Measurements from ENCODE around the gene SLC6A6.
"Not testable (repeated sequence)": the region's sequence is repeated elsewhere in the genome, so short reads cannot be mapped to it uniquely, and the experiment has no call there.

Gene SLC6A6

GRCh38 chr3:14510838-14511622 is 108.6 kb downstream of the SLC6A6 start:
- no peak for DNase-seq

- no peak for DNase-seq
Measured at GRCh38 chr3:14511623-14512280, 109.3 kb downstream of the SLC6A6 start.

GRCh38 chr3:14512281-14512941 is 110.0 kb downstream of the SLC6A6 start:
- no peak for DNase-seq

GRCh38 chr3:14512942-14513327 is 110.5 kb downstream of the SLC6A6 start:
- no peak for DNase-seq

GRCh38 chr3:14513566-14514322 is 111.3 kb downstream of the SLC6A6 start:
- no peak for DNase-seq

- no peak for DNase-seq
Measured at GRCh38 chr3:14514323-14514720, 111.9 kb downstream of the SLC6A6 start.

GRCh38 chr3:14515526-14515925 is 113.1 kb downstream of the SLC6A6 start:
- not testable (repeated sequence) for DNase-seq

GRCh38 chr3:14516738-14517345 is 114.4 kb downstream of the SLC6A6 start:
- DNase-seq, result no peak

- DNase-seq, result no peak
Measured at GRCh38 chr3:14517601-14518431, 115.4 kb downstream of the SLC6A6 start.

GRCh38 chr3:14518432-14518802 is 116.0 kb downstream of the SLC6A6 start:
- DNase-seq, result no peak

- DNase-seq, result no peak
Measured at GRCh38 chr3:14518893-14519292, 116.5 kb downstream of the SLC6A6 start.

GRCh38 chr3:14519406-14519805 is 117.0 kb downstream of the SLC6A6 start:
- no peak for DNase-seq

GRCh38 chr3:14520149-14520548 is 117.7 kb downstream of the SLC6A6 start:
- no peak for DNase-seq

GRCh38 chr3:14520967-14521366 is 118.6 kb downstream of the SLC6A6 start:
- DNase-seq, result no peak

- DNase-seq, result no peak
Measured at GRCh38 chr3:14521611-14522010, 119.2 kb downstream of the SLC6A6 start.

- no peak for DNase-seq
Measured at GRCh38 chr3:14522129-14522691, 119.8 kb downstream of the SLC6A6 start.

GRCh38 chr3:14522768-14523167 is 120.4 kb downstream of the SLC6A6 start:
- no peak for DNase-seq

GRCh38 chr3:14523792-14524191 is 121.4 kb downstream of the SLC6A6 start:
- no peak for DNase-seq

GRCh38 chr3:14524311-14524711 is 121.9 kb downstream of the SLC6A6 start:
- no peak for DNase-seq

- DNase-seq, result no peak
Measured at GRCh38 chr3:14524920-14525660, 122.7 kb downstream of the SLC6A6 start.
